GM18868 (cell line): ENCODE results near the gene JMJD1C.

ENCODE experiments used
- ATAC-seq: cut with Tn5 transposase; IDR thresholded peaks from one replicate; pipeline ENCODE4 v1.9.1; 2021; ENCODE audit warnings: mild to moderate bottlenecking, moderate library complexity; ENCODE audit not compliant: unreplicated experiment

Gene JMJD1C

GRCh38 chr10:63150745-63151144 is 315.0 kb downstream of the JMJD1C start:
- ATAC-seq = no peak

GRCh38 chr10:63146503-63146902 is 319.3 kb downstream of the JMJD1C start:
- no peak for ATAC-seq

- ATAC-seq = peak; percentile 89
Observed at GRCh38 chr10:63145782-63146181, 320.0 kb downstream of the JMJD1C start.

GRCh38 chr10:63143987-63144386 is 321.8 kb downstream of the JMJD1C start:
- ATAC-seq = no peak

GRCh38 chr10:63142136-63142535 is 323.6 kb downstream of the JMJD1C start:
- ATAC-seq = no peak

GRCh38 chr10:63140077-63140476 is 325.7 kb downstream of the JMJD1C start:
- ATAC-seq = no peak

GRCh38 chr10:63137306-63137705 is 328.5 kb downstream of the JMJD1C start:
- ATAC-seq = no peak

GRCh38 chr10:63133821-63134557 is 331.8 kb downstream of the JMJD1C start:
- no peak for ATAC-seq

GRCh38 chr10:63133056-63133820 is 332.5 kb downstream of the JMJD1C start, which contains the start of gene NRBF2:
Gene NRBF2, plus strand, starts transcription at chr10:63133328. Its CDS starts 143 bp downstream, at chr10:63133471.
- peak; percentile 96 for ATAC-seq

- no peak for ATAC-seq
Observed at GRCh38 chr10:63132651-63133055, 333.1 kb downstream of the JMJD1C start.

GRCh38 chr10:63129888-63130287 is 335.9 kb downstream of the JMJD1C start:
- ATAC-seq = no peak

- ATAC-seq = no peak
Observed at GRCh38 chr10:63128443-63128842, 337.3 kb downstream of the JMJD1C start.

- ATAC-seq = no peak
Observed at GRCh38 chr10:63125459-63125858, 340.3 kb downstream of the JMJD1C start.

GRCh38 chr10:63123727-63124362 is 341.9 kb downstream of the JMJD1C start:
- no peak for ATAC-seq

- ATAC-seq = no peak
Observed at GRCh38 chr10:63120554-63120953, 345.2 kb downstream of the JMJD1C start.

- no peak for ATAC-seq
Observed at GRCh38 chr10:63119041-63119440, 346.7 kb downstream of the JMJD1C start.
